Measurements from ENCODE around the gene RAB9A.

- TF ChIP-seq, protein P1, sequence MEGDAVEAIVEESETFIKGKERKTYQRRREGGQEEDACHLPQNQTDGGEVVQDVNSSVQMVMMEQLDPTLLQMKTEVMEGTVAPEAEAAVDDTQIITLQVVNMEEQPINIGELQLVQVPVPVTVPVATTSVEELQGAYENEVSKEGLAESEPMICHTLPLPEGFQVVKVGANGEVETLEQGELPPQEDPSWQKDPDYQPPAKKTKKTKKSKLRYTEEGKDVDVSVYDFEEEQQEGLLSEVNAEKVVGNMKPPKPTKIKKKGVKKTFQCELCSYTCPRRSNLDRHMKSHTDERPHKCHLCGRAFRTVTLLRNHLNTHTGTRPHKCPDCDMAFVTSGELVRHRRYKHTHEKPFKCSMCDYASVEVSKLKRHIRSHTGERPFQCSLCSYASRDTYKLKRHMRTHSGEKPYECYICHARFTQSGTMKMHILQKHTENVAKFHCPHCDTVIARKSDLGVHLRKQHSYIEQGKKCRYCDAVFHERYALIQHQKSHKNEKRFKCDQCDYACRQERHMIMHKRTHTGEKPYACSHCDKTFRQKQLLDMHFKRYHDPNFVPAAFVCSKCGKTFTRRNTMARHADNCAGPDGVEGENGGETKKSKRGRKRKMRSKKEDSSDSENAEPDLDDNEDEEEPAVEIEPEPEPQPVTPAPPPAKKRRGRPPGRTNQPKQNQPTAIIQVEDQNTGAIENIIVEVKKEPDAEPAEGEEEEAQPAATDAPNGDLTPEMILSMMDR (IDR thresholded peaks at IDR 0.05; ENCODE audit: insufficient read depth, low read depth, low read length) = no peak
- no peak for TF ChIP-seq EZH2 (IDR thresholded peaks at IDR 0.05; ENCODE audit: insufficient read depth, low read length)
Observed at GRCh38 chrX:13681595-13681994, 7.3 kb upstream of the RAB9A start.
